ENCODE data around the gene MLH3.

Gene MLH3

GRCh38 chr14:74985806-74986205 is 65.5 kb downstream of the MLH3 start:
- TF ChIP-seq, protein P1, sequence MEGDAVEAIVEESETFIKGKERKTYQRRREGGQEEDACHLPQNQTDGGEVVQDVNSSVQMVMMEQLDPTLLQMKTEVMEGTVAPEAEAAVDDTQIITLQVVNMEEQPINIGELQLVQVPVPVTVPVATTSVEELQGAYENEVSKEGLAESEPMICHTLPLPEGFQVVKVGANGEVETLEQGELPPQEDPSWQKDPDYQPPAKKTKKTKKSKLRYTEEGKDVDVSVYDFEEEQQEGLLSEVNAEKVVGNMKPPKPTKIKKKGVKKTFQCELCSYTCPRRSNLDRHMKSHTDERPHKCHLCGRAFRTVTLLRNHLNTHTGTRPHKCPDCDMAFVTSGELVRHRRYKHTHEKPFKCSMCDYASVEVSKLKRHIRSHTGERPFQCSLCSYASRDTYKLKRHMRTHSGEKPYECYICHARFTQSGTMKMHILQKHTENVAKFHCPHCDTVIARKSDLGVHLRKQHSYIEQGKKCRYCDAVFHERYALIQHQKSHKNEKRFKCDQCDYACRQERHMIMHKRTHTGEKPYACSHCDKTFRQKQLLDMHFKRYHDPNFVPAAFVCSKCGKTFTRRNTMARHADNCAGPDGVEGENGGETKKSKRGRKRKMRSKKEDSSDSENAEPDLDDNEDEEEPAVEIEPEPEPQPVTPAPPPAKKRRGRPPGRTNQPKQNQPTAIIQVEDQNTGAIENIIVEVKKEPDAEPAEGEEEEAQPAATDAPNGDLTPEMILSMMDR (conservative IDR thresholded peaks at IDR 0.05): no peak
- TF ChIP-seq ZFX (IDR thresholded peaks at IDR 0.05): no peak
- no peak overlapping the region for H3K27ac ChIP-seq

- no peak overlapping the region for H3K27ac ChIP-seq
- TF ChIP-seq, protein P1 (conservative IDR thresholded peaks at IDR 0.05): no peak
- TF ChIP-seq ZFX (IDR thresholded peaks at IDR 0.05): no peak
Observed at GRCh38 chr14:74985028-74985310, 66.3 kb downstream of the MLH3 start.

DNA sequence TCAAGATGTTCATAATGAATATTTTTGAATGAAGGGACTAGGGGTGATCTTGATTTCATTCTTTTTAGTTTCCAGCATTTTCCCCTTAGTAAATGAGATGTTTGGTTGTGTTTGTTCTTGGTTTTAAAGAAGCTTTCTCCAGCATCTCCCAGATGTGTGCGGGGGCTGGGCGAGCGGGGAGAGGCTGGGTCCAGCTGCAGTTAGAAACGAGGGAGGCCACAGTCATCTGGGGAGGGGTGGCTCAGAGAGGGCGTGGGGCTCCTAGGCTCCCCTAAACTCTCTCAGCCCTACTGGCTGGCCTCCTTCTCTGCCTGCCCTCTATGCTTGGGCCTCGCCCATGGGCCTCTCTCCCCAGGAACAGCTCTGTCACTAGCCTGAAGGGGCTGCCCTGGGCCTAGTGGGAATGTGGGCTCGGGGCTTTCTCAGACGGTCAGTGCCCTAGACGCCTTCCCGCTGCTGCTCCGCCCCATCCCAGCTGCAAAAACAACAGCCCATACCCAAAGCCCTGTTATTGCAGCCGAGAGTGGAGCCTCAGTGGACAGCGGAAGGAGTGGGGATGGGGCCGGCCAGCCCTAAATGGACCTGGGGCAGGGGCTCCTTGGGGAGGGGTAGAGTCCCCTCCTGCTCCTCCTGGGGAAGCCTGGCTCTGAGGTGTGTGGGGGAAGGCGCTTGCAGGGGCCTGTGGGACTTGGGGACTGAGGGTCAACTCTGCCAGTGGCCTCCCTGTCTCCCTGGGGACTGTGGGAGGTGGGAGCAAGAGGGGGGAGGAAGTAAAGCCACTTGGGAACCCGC is 66.8 kb downstream of the MLH3 start:
- H3K27ac ChIP-seq: no peak overlapping the region
- no peak for TF ChIP-seq ZFX (IDR thresholded peaks at IDR 0.05)
- TF ChIP-seq, protein P1 (conservative IDR thresholded peaks at IDR 0.05): no peak

DNA sequence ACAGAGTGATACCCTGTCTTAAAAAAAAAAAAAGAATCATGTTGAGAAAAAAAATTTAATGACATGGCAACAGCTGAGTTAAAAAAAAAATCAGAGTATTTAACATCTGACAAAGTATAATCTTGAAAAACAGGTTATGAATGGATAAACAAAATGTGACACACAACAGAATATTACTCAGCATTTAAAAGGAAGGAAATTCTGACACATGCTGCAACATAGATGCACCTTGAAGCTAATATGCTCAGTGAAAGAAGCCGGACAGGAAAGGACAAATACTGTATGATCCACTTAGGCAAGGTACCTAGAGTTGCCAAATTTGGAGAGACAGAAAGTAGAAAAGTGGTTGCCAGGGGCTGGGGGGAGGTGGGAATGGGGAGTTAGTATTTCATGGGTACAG is 67.9 kb downstream of the MLH3 start:
- H3K27ac ChIP-seq: no peak overlapping the region
- TF ChIP-seq, protein P1 (conservative IDR thresholded peaks at IDR 0.05): no peak
- no peak for TF ChIP-seq ZFX (IDR thresholded peaks at IDR 0.05)

DNA sequence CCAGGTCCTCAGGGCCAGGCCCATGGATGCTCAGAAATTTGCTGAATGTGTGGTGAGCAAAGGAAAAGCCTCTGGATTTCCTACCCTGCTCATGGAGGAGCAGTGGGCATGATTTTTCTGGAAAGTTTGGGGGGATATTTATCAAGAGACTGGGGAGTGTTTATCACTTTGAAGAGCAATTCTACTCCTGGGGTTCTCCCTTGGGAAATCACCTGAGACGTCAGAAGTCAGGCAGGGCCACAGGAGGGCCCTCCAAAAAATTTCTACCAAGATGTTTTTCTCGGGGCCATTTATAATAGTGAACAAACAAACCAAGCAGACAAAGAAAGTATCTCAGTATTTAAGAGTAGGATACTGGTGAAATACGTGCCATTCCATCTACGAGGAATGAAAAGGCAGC is 68.6 kb downstream of the MLH3 start:
- TF ChIP-seq, protein P1 (conservative IDR thresholded peaks at IDR 0.05): no peak
- no peak for TF ChIP-seq ZFX (IDR thresholded peaks at IDR 0.05)
- H3K27ac ChIP-seq: no peak overlapping the region

- TF ChIP-seq ZFX (IDR thresholded peaks at IDR 0.05): no peak
- TF ChIP-seq, protein P1 (conservative IDR thresholded peaks at IDR 0.05): no peak
- no peak overlapping the region for H3K27ac ChIP-seq
Observed at GRCh38 chr14:74981833-74982232, 69.4 kb downstream of the MLH3 start.

GRCh38 chr14:74981462-74981782 is 69.8 kb downstream of the MLH3 start:
- TF ChIP-seq, protein P1 (conservative IDR thresholded peaks at IDR 0.05): no peak
- TF ChIP-seq ZFX (IDR thresholded peaks at IDR 0.05): no peak
- no peak overlapping the region for H3K27ac ChIP-seq
